K562 (cell line): ENCODE measurements around the gene PDE6B. TPM values are rescaled to one million over a fixed set of nuclear protein-coding genes. Genes with fewer than 3 reads are reported as not detected.

Experiments
- ATAC-seq: fragments of 200-7000 bp; cut with Tn5 transposase; 3 replicates; pipeline ENCODE4 v1.9.1; 2020; ENCODE audit warnings: moderate library complexity
- BruUV-seq: library from RNA; stranded (reverse); fragments of 400-500 nt; replicated peaks from 2 replicates; lab custom pipeline; 2021; lab: Mats Ljungman, UMichigan
- CTCF ChIA-PET: fragments of 300-600 bp; formaldehyde crosslinking; extraction: SDS; loops from one replicate; lab custom pipeline; 2021; ENCODE audit warnings: low intra/inter-chr PET ratio; lab: Yijun Ruan, JAX
- POLR2A ChIA-PET: fragments of 300-600, 350-650 bp; sonication (Branson Sonifier 250); formaldehyde crosslinking; extraction: SDS; loops from one replicate; lab custom pipeline; 2021; ENCODE audit warnings: antibody characterized with exemption, inconsistent platforms; lab: Yijun Ruan, JAX
- DNase-seq, 4 experiments: peaks; one replicate each; pipeline versions ENCODE4 v3.0.0 to v3.0.0-alpha.2; 2011 to 2018; ENCODE audit warnings: low spot score in 3 of 4, mixed read lengths in 3 of 4; ENCODE audit errors: extremely low read depth in 1 of 4
- FAIRE-seq: peaks from 2 replicates; lab custom pipeline; 2011; peaks lifted over from hg19 to GRCh38; lab: Jason Lieb, UNC
- H2AFZ ChIP-seq: 2 replicates; pipeline ENCODE4 v1.6.0; 2011; ENCODE audit warnings: low read depth, low read length, control low read depth, inconsistent platforms
- H3K27ac ChIP-seq: fragments of 200-600 bp; 3 replicates; pipeline ENCODE4 v1.8.0; 2011; ENCODE audit warnings: low read depth, mild to moderate bottlenecking, control low read depth, inconsistent platforms, low read length, moderate library complexity, mixed read lengths; ENCODE audit errors: extremely low read depth
- H3K27me3 ChIP-seq, 2 experiments: fragments of 300-600 bp in 1 of 2; 2 replicates in 1 of 2; 3 replicates in 1 of 2; pipeline versions ENCODE4 v1.6.0 to v1.8.0; 2011; ENCODE audit warnings: inconsistent platforms in 2 of 2, low read length in 2 of 2, mild to moderate bottlenecking in 1 of 2, mixed read lengths in 1 of 2, moderate library complexity in 1 of 2; ENCODE audit not compliant: control insufficient read depth in 2 of 2, insufficient read depth in 2 of 2
- H3K36me3 ChIP-seq: fragments of 300-600 bp; 3 replicates; pipeline ENCODE4 v1.8.0; 2011; ENCODE audit warnings: mild to moderate bottlenecking, low read length, inconsistent platforms; ENCODE audit not compliant: control insufficient read depth, insufficient read depth
- H3K4me1 ChIP-seq, 2 experiments: fragments of 200-600 bp in 1 of 2; replicated peaks in 1 of 2; 2 replicates in 1 of 2; 3 replicates in 1 of 2; pipeline versions ENCODE4 v1.5.1 to v1.8.0; 2011; ENCODE audit warnings: inconsistent platforms in 2 of 2, low read length in 2 of 2, mild to moderate bottlenecking in 1 of 2, mixed read lengths in 1 of 2, moderate library complexity in 1 of 2; ENCODE audit not compliant: control insufficient read depth in 2 of 2, insufficient read depth in 2 of 2
- H3K4me2 ChIP-seq: 2 replicates; pipeline ENCODE4 v1.6.1; 2011; ENCODE audit warnings: low read length, control low read depth, inconsistent platforms, mixed read lengths; ENCODE audit not compliant: insufficient read depth
- H3K4me3 ChIP-seq: fragments of 200-600 bp; sonication (generic), shearing (Covaris generic); 2 replicates; pipeline ENCODE4 v1.5.1; 2016; ENCODE audit warnings: control low read depth, inconsistent platforms
- H3K79me2 ChIP-seq: fragments of 200-600 bp; 3 replicates; pipeline ENCODE4 v1.8.0; 2011; ENCODE audit warnings: low read length, inconsistent platforms; ENCODE audit not compliant: control insufficient read depth, insufficient read depth
- H3K9ac ChIP-seq, 2 experiments: 2 replicates each; pipeline versions ENCODE4 v1.6.0 to v1.6.1; 2011; ENCODE audit warnings: low read depth in 2 of 2, low read length in 2 of 2, control low read depth in 1 of 2, inconsistent platforms in 1 of 2, mild to moderate bottlenecking in 1 of 2, mixed read lengths in 1 of 2; ENCODE audit not compliant: insufficient read depth in 1 of 2
- H3K9me1 ChIP-seq: one replicate; pipeline ENCODE4 v1.6.0; 2011; ENCODE audit warnings: inconsistent platforms, mild to moderate bottlenecking, low read length, moderate library complexity; ENCODE audit not compliant: control insufficient read depth, insufficient read depth
- H3K9me3 ChIP-seq: replicated peaks from 2 replicates; pipeline ENCODE4 v1.5.1; 2011; ENCODE audit warnings: low read depth, low read length, inconsistent platforms; ENCODE audit not compliant: control insufficient read depth, insufficient read depth
- H4K20me1 ChIP-seq: replicated peaks from 2 replicates; pipeline ENCODE4 v1.6.1; 2011; ENCODE audit warnings: low read length, inconsistent platforms, mixed read lengths; ENCODE audit not compliant: control insufficient read depth, insufficient read depth
- C11orf30 ChIP-seq: fragments of 450-650 bp; IDR thresholded peaks from 2 replicates; pipeline ENCODE4 v1.6.1; 2016; ENCODE audit warnings: low read depth, mild to moderate bottlenecking
- ETS2 ChIP-seq: IDR thresholded peaks from 2 replicates; pipeline ENCODE4 v1.6.1; 2016; ENCODE audit warnings: borderline replicate concordance, missing genetic modification characterization, mild to moderate bottlenecking, moderate library complexity, missing compliant biosample characterization; ENCODE audit not compliant: poor library complexity, severe bottlenecking
- PKNOX1 ChIP-seq: fragments of 450-650 bp; IDR thresholded peaks from 2 replicates; pipeline ENCODE4 v1.6.1; 2016
- TBP ChIP-seq: optimal IDR thresholded peaks from 2 replicates; pipeline ENCODE3; 2011; ENCODE audit warnings: low read depth, low read length, improper control_type of control experiment
- ZKSCAN3 ChIP-seq: fragments of 250-450 bp; sonication (Bioruptor Pico); IDR thresholded peaks from 2 replicates; pipeline ENCODE4 v1.4.0; 2020
- ZNF212 ChIP-seq: fragments of 450-650 bp; formaldehyde crosslinking; IDR thresholded peaks from 2 replicates; pipeline ENCODE4 v1.4.0; 2020; ENCODE audit warnings: mild to moderate bottlenecking
- ZNF780A ChIP-seq: fragments of 250-450 bp; sonication (Bioruptor Pico); IDR thresholded peaks from 2 replicates; pipeline ENCODE4 v1.5.0; 2021; ENCODE audit warnings: mild to moderate bottlenecking
- ZNF785 ChIP-seq: fragments of 250-450 bp; sonication (Bioruptor Pico); IDR thresholded peaks from 2 replicates; pipeline ENCODE4 v1.4.0; 2020; ENCODE audit warnings: mild to moderate bottlenecking
- WGBS: fragments of 100-300 bp; shearing (Covaris generic); methylation state at CpG from one replicate; pipeline ENCODE4 v1.1.6; 2016; ENCODE audit warnings: low coverage, mixed read lengths; ENCODE audit not compliant: insufficient coverage; ENCODE audit errors: missing lambda C conversion rate; 5-methylcytosine and 5-hydroxymethylcytosine counted together
- in situ Hi-C: fragments of 300-500 bp; cut with MboI; formaldehyde crosslinking; loops from 4 replicates; pipeline ENCODE4 v1.15.0; 2018; ENCODE audit warnings: inconsistent platforms, mixed read lengths
- intact Hi-C: fragments of 100-400 bp; cut with micrococcal nuclease; formaldehyde crosslinking; loops from 2 replicates; pipeline ENCODE4 v1.14.2; 2022
- polyA plus RNA-seq, 8 experiments: library from polyadenylated mRNA; depleted of rRNA in 4 of 8; stranded (reverse) in 5 of 8; unstranded in 3 of 8; fragments of >200 nt; fragmentation: Nextera tagmentation in 2 of 8; fragmentation: Illumina TruSeq in 1 of 8; extraction: Ambion mirVana in 2 of 8; extraction: Trizol in 1 of 8; gene quantifications; 2 replicates each; pipeline versions ENCODE4 v1.2.1 to v1.2.3, GENCODE V29; 2011 to 2014; ENCODE audit warnings: inconsistent platforms in 1 of 8, missing spikeins in 1 of 8
- total RNA-seq, 7 experiments: library from RNA; depleted of rRNA in 6 of 7; stranded (reverse); fragments of >200 nt in 6 of 7; fragmentation: Illumina TruSeq in 2 of 7; extraction: Trizol in 2 of 7; gene quantifications; 2 replicates each; pipeline versions ENCODE4 v1.2.1 to v1.2.3, GENCODE V29; 2011 to 2021; ENCODE audit warnings: low replicate concordance in 1 of 7
- TF ChIP-seq, protein P1 (sequence below): sonication (generic); formaldehyde crosslinking; IDR thresholded peaks from 2 replicates; pipeline ENCODE4 v1.5.0; 2020; ENCODE audit warnings: missing genetic modification reagents

Gene PDE6B
- total and polyA plus RNA-seq, 9 of the 15 experiments (the other 6 are each of a cell fraction or from before 2014, with no cell fraction given): 0.04 TPM; not detected in 8

- in situ Hi-C loops: no loop called here
- Histone ChIP-seq H3K4me1 (peaks cover 0 to 25% of the 10 kb centered on the region in 2 experiments; a peak in 2 of 5 replicates), H4K20me1 (no peaks in the 10 kb centered on the region), H2AFZ (no peak overlapping the region), H3K27ac (no peak overlapping the region), H3K36me3 (no peaks in the 10 kb centered on the region), H3K4me3 (no peak overlapping the region), H3K4me2 (no peak overlapping the region), H3K9me3 (no peaks in the 10 kb centered on the region; the same call in 1 of the 2 replicates), H3K27me3 (peaks cover 28 to 67% of the 10 kb centered on the region in 2 experiments), H3K9ac (no peak overlapping the region), H3K9me1 (no peaks in the 10 kb centered on the region)
- BruUV-seq: no TSS peak
- FAIRE-seq (no peak), ATAC-seq (no peak), DNase-seq (no peak)
- ChIA-PET CTCF (no interaction called here), POLR2A (no interaction called here)
- WGBS: 4% methylated on average over 16 of the region's 16 CpGs
- TF ChIP-seq C11orf30 (no peak), ZKSCAN3 (CRISPR knock-in tag) (no peak), ETS2 (tag) (no peak), PKNOX1 (no peak), TBP (no peak), ZNF780A (CRISPR knock-in tag) (no peak), ZNF212 (no peak), ZNF785 (CRISPR knock-in tag) (no peak)
- TF ChIP-seq, protein P1, sequence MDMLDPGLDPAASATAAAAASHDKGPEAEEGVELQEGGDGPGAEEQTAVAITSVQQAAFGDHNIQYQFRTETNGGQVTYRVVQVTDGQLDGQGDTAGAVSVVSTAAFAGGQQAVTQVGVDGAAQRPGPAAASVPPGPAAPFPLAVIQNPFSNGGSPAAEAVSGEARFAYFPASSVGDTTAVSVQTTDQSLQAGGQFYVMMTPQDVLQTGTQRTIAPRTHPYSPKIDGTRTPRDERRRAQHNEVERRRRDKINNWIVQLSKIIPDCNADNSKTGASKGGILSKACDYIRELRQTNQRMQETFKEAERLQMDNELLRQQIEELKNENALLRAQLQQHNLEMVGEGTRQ (CRISPR knock-in tag): no peak
- TF ChIP-seq, all 486 proteins: peak for 0
- intact Hi-C loops: no loop called here
- no peaks in the 10 kb centered on the region for H3K79me2 ChIP-seq
Observed at GRCh38 chr4:632196-632790, 6.9 kb downstream of the PDE6B start.
